Activated T-cell treated with anti-CD3 and anti-CD28 coated beads, Interleukin-2, amount 50 U/mL, for 1 hour (primary cell): ENCODE measurements around the gene GJA4.
"Not testable (repeated sequence)": the region's sequence is repeated elsewhere in the genome, so short reads cannot be mapped to it uniquely, and the experiment has no call there.

Experiments used
- DNase-seq: peaks from one replicate; pipeline ENCODE4 v3.0.0-alpha.2; 2020

GJA4 gene

GRCh38 chr1:34770891-34771504, 21.8 kb upstream of the GJA4 start:
- no peak for DNase-seq

DNA sequence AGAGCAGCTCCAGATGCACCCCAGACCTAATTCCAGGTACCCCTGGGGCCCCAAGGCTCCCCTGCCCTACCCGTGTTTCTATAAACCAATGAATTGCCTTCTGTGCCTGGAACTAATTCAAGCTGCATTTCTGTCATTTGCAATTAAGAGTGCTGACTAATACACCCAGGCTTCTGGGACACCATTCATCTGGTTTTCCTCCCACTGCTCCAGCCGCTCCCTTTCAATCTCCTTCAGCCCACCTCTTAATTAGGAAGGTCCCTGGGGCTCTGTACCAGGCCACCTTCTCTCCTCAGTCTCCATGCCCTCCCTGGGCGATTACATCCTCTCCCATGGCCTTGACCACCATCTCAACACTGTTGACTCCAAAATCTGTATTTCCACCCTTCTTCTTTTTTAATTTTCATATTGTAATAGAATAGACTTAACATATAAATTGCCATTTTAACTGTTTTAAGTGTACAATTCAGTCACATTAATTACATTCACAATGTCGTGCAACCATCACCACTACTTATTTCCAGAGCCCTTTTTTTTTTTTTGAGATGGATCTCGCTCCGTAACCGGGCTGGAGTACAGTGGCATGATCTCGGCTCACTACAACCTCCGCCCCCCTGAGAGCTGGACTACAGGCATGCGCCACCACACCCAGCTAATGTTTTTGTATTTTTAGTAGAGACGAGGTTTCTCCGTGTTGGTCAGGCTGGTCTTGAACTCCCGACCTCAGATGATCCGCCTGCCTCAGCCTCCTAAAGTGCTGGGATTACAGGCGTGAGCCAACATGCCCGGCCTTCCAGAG, 21.0 kb upstream of the GJA4 start:
- DNase-seq, result no peak

- DNase-seq, result not testable (repeated sequence)
These were observed 19.7 kb upstream of the GJA4 start for GRCh38 chr1:34773114-34773513.

- DNase-seq, result no peak
These were observed 17.8 kb upstream of the GJA4 start for GRCh38 chr1:34774957-34775356.

DNA sequence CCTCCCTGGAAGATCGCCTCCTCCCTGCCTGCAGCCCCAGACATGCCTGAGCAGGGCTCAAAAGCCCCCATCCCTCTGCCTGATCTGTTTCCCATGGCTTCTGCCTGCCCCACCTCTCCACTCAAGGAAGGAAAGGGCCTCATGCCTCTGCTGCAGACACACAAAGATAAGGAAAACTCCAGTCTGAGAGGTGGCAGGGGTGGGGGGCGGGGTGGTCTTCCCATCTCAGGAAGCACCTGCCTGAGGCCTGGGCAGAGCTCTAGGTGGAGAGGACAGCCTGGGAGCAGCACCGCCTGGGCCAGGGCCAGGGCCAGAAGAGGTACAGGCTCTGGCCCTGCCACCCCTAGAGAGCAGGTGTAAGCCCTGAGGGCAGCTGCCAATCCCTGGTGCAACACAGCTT, 15.9 kb upstream of the GJA4 start:
- DNase-seq, result no peak

GRCh38 chr1:34777519-34778321, 15.1 kb upstream of the GJA4 start:
- DNase-seq, result no peak

DNA sequence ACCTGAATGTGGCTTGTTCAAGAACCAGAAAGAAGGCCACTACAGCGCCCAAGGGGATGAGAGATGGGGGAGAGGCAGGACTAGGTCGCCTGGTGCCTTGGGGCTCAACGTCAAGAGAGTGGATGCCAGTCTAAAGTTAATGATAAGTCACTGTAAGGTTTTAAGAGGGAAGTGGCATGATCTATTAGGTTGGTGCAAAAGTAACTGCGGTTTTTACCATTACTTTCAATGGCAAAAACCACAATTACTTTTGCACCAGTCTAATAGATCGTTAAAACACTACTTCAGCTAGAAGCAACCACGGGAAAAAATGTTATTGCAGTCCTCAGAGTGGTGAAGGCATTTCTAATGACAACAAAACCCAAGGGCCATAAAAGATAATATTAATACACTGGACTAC, 14.4 kb upstream of the GJA4 start:
- no peak for DNase-seq

DNA sequence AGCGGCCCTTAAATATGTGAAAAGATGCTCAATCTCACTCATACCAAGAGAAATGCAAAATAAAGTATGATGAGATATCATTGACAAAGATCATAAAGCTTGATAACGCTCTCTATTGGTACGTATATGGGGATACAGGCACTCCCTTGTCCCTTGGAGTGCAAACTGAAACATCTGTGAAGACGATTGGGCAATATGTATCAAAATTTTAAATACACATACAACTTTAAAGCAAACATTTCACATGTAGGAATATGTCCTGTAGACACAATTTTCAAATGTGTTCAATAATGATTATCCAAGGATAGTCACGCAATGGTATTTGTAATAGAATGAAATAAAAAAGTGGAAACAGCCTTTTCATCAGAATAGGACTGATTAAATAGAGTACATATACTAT, 13.8 kb upstream of the GJA4 start:
- DNase-seq, result no peak

DNA sequence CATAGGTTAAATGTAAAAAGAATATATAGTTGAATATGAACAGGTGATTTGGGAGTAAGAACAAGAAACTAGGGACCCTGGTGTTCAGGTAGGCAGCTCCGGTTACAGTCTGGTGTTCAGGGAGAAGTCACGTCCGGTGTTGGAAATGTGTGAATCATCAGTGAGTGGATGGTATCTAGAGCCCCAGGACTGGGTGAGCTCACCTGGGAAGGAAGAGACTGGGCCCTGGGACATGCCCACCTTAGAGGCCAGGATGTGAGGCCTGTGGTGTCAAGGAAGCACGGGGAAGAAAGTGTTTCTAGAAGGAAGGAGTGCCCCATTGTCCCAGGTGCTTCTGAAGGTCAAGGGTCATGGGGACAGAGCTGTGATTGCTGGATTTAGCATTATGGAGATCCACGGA, 13.3 kb upstream of the GJA4 start:
- no peak for DNase-seq

- no peak for DNase-seq
These were observed 12.8 kb upstream of the GJA4 start for GRCh38 chr1:34779962-34780361.

DNA sequence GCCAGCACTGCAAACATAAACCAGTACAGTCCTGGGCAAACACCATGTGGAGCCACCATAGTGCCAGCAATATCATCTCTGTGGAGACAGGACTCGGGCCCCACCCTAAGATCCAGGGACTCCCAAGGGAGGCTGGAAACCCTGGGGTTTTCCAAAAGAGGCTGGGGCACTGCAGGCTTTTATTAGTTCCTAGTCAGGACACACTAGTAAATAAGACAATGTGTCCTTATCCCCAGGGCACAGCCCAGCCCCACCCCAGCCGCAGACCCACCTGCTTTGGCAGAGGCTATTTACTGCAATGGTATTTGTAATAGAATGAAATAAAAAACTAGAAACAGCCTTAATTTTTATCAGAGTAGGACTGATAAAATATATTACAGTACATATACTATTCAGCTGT, 12.3 kb upstream of the GJA4 start:
- no peak for DNase-seq

DNA sequence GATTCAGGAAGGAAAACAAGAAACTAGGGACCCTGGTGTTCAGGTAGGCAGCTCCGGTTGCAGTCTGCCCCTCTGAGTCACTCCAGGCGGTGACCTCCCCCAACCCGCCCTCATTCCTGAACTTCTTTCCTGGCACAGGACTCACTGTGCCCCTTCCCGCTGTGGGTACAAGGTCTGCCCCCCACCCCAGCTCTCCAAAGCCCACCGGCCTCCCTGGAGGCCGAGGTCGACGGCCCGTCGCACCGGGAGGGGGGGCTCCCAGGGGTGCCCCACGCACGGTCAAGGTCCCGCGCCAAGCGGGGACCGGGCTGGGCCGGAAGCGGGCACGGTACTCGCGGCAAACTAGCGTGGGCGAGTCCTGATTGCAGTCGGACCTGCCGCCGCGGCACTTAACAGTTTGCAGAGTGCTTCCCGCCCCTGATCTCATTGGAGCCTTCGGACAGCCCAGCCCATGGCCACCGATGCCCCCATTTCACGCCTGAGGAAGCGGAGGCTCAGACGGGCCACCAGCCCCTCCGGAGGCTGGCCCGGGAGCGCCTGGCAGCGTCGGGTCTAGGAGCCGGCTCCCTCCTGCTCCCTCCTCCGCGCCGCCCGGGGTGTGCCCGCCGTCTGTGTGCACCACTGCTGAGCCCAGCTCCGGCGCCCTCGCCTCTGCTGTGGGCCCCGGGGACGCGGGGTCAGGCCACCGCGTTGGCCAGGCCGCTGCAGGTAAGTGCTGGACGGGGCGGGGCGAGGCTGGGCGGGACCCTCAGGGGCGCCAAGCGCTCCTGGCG, 11.5 kb upstream of the GJA4 start, which contains the start of gene GJB3:
TSS of gene GJB3 (plus strand) at position 144 of the 773 bp plus-strand sequence. CDS start 3,549 bp downstream, outside the sequence.
- DNase-seq, result no peak

- no peak for DNase-seq
These were observed 10.9 kb upstream of the GJA4 start for GRCh38 chr1:34781844-34782391.

GRCh38 chr1:34784751-34785221, 8.0 kb upstream of the GJA4 start:
- DNase-seq, result no peak

GRCh38 chr1:34785231-34785874, 7.4 kb upstream of the GJA4 start:
- no peak for DNase-seq

DNA sequence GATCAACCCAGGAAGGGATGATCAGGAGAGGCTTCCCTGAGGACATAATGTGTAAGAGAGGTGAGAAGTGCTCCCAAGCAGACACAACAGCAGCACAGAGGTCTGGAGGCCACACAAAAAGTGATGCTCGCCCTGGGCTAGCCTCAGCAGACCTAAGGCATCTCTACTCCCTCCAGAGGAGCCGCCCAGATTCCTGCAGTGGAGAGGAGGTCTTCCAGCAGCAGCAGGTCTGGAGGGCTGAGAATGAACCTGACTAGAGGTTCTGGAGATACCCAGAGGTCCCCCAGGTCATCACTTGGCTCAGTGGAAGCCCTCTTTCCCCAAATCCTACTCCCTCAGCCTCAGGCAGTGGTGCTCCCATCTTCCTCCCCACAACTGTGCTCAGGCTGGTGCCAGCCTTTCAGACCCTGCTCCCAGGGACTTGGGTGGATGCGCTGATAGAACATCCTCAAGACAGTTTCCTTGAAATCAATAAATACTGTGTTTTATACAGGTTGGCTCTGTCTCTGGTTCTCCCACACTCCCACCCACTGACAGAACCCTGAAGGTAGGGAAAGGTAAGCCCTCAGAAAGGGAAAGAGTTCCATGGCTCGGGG, 6.8 kb upstream of the GJA4 start:
- DNase-seq, result no peak

- peak; percentile 60 for DNase-seq
These were observed 6.1 kb upstream of the GJA4 start for GRCh38 chr1:34786521-34787325.

DNA sequence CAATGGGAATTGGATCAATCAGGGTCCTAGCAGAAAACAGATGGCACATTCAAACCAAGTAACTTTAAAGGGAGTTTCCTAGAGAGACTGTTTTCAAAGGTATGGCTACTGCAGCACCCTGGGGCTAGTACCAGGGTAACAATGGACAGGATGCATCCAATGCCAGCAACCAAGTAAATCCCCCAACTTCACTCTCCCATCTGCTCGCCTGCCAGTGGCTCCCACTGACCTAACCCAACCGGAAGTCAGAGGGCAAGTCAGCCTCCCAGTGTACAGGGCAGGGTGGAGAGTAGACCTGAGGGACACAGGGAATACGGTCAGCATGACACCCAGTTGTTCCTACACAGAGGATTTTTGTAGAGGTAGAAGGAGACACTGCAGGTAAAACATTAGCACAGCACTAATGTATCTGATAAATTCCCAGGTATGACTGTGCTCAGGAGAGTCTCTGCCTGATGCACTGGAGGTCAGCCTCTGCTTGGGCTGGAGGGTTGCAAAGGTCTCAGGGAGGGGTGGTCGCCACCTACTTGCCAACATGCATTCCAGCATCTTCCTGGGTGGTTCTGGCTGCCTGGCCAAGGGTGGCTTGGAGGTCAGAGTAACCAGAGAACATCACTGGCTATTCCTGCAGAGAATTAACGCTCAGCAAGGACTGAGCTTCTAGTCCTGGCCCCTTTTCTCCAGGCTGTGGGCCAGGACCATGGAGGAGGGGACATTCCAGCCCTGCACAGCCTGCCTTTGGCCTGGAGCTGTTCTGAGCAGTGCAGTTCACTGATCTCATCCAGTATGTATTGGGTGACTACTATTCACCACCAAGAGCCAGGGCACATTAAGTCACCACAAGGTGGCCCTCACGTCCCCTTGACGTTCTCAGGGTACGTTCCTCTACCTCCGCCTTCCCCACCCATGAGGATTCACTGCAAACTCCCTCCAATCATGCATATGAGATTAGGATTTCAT, 5.1 kb upstream of the GJA4 start:
- no peak for DNase-seq

- no peak for DNase-seq
These were observed 1.8 kb upstream of the GJA4 start for GRCh38 chr1:34790985-34791384.
